NCI-H2029 treated with DMSO at 0.1 percent for 48 hours (cell line): ENCODE data around the gene FBXL14.
"Not testable (repeated sequence)": the region's sequence is repeated elsewhere in the genome, so short reads cannot be mapped to it uniquely, and the experiment has no call there.

Source experiments
- DNase-seq: peaks from one replicate; lab custom pipeline; 2025; lab: John Stamatoyannopoulos, UW

FBXL14 gene

GRCh38 chr12:1619587-1619986 is 25.2 kb upstream of the FBXL14 start:
- no peak for DNase-seq

- no peak for DNase-seq
These were observed 24.8 kb upstream of the FBXL14 start for GRCh38 chr12:1619159-1619558.

- DNase-seq = no peak
These were observed 24.1 kb upstream of the FBXL14 start for GRCh38 chr12:1618489-1618888.

- DNase-seq = no peak
These were observed 22.1 kb upstream of the FBXL14 start for GRCh38 chr12:1616233-1617066.

- DNase-seq = no peak
These were observed 20.0 kb upstream of the FBXL14 start for GRCh38 chr12:1614360-1614759.

- DNase-seq = no peak
These were observed 19.5 kb upstream of the FBXL14 start for GRCh38 chr12:1613860-1614259.

- DNase-seq = no peak
These were observed 17.6 kb upstream of the FBXL14 start for GRCh38 chr12:1611803-1612572.

GRCh38 chr12:1610072-1610643 is 15.8 kb upstream of the FBXL14 start:
- DNase-seq = no peak

GRCh38 chr12:1608713-1609119 is 14.3 kb upstream of the FBXL14 start:
- DNase-seq = no peak

GRCh38 chr12:1607940-1608712 is 13.7 kb upstream of the FBXL14 start:
- DNase-seq = no peak

GRCh38 chr12:1606021-1606622 is 11.7 kb upstream of the FBXL14 start:
- peak; percentile 43 for DNase-seq

- DNase-seq = peak; percentile 52
These were observed 11.0 kb upstream of the FBXL14 start for GRCh38 chr12:1605129-1606020.

- DNase-seq = no peak
These were observed 10.1 kb upstream of the FBXL14 start for GRCh38 chr12:1604464-1604863.

- DNase-seq = no peak
These were observed 9.1 kb upstream of the FBXL14 start for GRCh38 chr12:1603269-1603993.

- not testable (repeated sequence) for DNase-seq
These were observed 8.3 kb upstream of the FBXL14 start for GRCh38 chr12:1602706-1603105.

- no peak for DNase-seq
These were observed 4.4 kb upstream of the FBXL14 start for GRCh38 chr12:1598757-1599156.

GRCh38 chr12:1595690-1596347 is 1.4 kb upstream of the FBXL14 start:
- no peak for DNase-seq

- no peak for DNase-seq
These were observed 713 bp upstream of the FBXL14 start for GRCh38 chr12:1595026-1595561.

GRCh38 chr12:1594006-1594260 is 448 bp downstream of the FBXL14 start:
- no peak for DNase-seq
